ENCODE measurements around the gene SRGAP1.

DNA sequence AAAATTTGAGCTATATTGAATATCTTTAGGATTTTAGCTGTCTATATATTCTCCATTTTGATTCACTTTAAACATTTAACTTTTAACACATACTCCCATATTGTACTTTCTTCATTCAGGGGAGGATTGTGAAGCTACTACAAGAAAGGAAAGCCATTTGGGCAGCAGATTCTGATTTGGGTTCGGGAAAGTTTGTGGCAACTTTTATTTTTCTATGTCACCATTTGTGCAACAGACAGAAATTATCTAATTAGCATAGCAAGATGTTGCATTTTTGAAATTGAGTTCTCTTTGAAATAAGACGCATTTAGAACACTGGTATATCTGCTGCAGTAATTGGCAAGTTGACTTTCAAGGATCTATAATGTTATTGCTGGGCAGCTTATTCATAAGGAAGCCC is 243.3 kb downstream of the SRGAP1 start:
- TF ChIP-seq, protein P1, sequence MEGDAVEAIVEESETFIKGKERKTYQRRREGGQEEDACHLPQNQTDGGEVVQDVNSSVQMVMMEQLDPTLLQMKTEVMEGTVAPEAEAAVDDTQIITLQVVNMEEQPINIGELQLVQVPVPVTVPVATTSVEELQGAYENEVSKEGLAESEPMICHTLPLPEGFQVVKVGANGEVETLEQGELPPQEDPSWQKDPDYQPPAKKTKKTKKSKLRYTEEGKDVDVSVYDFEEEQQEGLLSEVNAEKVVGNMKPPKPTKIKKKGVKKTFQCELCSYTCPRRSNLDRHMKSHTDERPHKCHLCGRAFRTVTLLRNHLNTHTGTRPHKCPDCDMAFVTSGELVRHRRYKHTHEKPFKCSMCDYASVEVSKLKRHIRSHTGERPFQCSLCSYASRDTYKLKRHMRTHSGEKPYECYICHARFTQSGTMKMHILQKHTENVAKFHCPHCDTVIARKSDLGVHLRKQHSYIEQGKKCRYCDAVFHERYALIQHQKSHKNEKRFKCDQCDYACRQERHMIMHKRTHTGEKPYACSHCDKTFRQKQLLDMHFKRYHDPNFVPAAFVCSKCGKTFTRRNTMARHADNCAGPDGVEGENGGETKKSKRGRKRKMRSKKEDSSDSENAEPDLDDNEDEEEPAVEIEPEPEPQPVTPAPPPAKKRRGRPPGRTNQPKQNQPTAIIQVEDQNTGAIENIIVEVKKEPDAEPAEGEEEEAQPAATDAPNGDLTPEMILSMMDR (IDR thresholded peaks at IDR 0.05) = no peak
- TF ChIP-seq POLR2AphosphoS5 (IDR thresholded peaks at IDR 0.05; ENCODE audit: low read depth, low read length) (no peak), TCF7L2 (IDR thresholded peaks at IDR 0.05; ENCODE audit: low read depth, low read length) (no peak)
